Left forelimb (tissue), 1 donor: ENCODE results near the gene MPG.
"Not testable (repeated sequence)": the region's sequence is repeated elsewhere in the genome, so short reads cannot be mapped to it uniquely, and the experiment has no call there.

Experiments used
- DNase-seq: peaks from one replicate; pipeline ENCODE4 v3.0.0-alpha.2; 2018; ENCODE audit warnings: low spot score

MPG gene

GRCh38 chr16:112153-112840 is 34.3 kb downstream of the MPG start:
- DNase-seq = no peak

GRCh38 chr16:114327-114726 is 36.3 kb downstream of the MPG start:
- no peak for DNase-seq

- no peak for DNase-seq
These were observed 38.0 kb downstream of the MPG start for GRCh38 chr16:116015-116414.

GRCh38 chr16:117379-118365 is 39.6 kb downstream of the MPG start:
- no peak for DNase-seq

GRCh38 chr16:118857-119256 is 40.8 kb downstream of the MPG start:
- DNase-seq = no peak

- no peak for DNase-seq
These were observed 41.3 kb downstream of the MPG start for GRCh38 chr16:119295-119694.

- no peak for DNase-seq
These were observed 41.9 kb downstream of the MPG start for GRCh38 chr16:119835-120491.

- no peak for DNase-seq
These were observed 42.7 kb downstream of the MPG start for GRCh38 chr16:120756-121155.

GRCh38 chr16:122361-122760 is 44.3 kb downstream of the MPG start:
- no peak for DNase-seq

- DNase-seq = not testable (repeated sequence)
These were observed 45.7 kb downstream of the MPG start for GRCh38 chr16:123558-124350.

GRCh38 chr16:125011-125410 is 47.0 kb downstream of the MPG start:
- DNase-seq = no peak

GRCh38 chr16:129075-129474 is 51.0 kb downstream of the MPG start:
- no peak for DNase-seq

- DNase-seq = no peak
These were observed 52.6 kb downstream of the MPG start for GRCh38 chr16:130533-131173.

- no peak for DNase-seq
These were observed 54.1 kb downstream of the MPG start for GRCh38 chr16:132120-132519.

GRCh38 chr16:133716-134115 is 55.7 kb downstream of the MPG start:
- DNase-seq = no peak
